AG09309 (cell line): ENCODE data around the gene EVPL.

Experiments
- DNase-seq: peaks from one replicate; pipeline ENCODE4 v3.0.0-alpha.2; 2010; ENCODE audit warnings: low read depth
- H3K4me3 ChIP-seq: 2 replicates; pipeline ENCODE4 v1.5.1; 2011; ENCODE audit warnings: mild to moderate bottlenecking, low read depth, low read length, moderate library complexity; ENCODE audit not compliant: control insufficient read depth
- TF ChIP-seq, protein P1 (sequence below): IDR thresholded peaks from 2 replicates; pipeline ENCODE4 v1.5.1; 2011; ENCODE audit warnings: mild to moderate bottlenecking, low read depth, low read length, inconsistent platforms; ENCODE audit not compliant: insufficient read depth, control insufficient read depth; ENCODE audit errors: missing control alignments

The EVPL gene

GRCh38 chr17:75959839-75960511 lies 67.1 kb downstream of the EVPL start:
- no peak for DNase-seq
- H3K4me3 ChIP-seq = no peak overlapping the region
- TF ChIP-seq, protein P1, sequence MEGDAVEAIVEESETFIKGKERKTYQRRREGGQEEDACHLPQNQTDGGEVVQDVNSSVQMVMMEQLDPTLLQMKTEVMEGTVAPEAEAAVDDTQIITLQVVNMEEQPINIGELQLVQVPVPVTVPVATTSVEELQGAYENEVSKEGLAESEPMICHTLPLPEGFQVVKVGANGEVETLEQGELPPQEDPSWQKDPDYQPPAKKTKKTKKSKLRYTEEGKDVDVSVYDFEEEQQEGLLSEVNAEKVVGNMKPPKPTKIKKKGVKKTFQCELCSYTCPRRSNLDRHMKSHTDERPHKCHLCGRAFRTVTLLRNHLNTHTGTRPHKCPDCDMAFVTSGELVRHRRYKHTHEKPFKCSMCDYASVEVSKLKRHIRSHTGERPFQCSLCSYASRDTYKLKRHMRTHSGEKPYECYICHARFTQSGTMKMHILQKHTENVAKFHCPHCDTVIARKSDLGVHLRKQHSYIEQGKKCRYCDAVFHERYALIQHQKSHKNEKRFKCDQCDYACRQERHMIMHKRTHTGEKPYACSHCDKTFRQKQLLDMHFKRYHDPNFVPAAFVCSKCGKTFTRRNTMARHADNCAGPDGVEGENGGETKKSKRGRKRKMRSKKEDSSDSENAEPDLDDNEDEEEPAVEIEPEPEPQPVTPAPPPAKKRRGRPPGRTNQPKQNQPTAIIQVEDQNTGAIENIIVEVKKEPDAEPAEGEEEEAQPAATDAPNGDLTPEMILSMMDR = no peak

DNA sequence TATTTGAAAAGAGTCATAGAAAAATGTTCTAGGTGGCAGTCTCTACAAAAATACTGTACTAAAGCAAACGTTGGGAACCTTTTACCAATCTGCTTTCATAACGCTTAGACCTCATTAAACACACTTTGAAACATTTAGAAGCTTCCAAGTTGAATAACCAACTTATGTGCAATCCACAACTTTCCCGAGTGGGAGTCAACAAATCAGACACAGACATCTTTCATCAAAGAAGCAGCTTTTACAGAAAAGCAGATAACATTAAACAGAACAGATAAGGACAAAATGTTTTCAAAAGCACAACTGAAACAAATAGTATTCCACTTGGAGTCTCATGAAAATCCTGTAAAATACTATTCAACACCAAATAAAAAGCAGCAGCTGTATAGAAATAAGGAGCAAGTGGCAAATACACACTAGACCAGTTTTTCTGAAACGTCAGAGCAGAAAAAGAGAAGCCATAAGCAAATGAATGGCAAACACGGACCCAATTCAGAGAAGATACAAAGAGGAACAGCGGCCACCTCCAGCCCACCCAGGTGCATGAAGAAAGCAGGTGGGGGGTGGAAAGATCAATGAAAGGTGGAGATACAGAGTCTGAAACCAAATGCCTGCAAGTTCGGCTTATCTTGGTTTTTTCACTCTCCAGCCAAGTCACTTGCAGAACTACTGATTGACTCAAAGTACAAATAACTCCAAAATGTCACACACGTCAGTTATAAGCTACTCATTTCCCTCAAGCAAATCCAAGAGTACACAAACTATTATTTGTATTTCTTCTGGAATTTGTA lies 67.9 kb downstream of the EVPL start:
- TF ChIP-seq, protein P1 = no peak
- H3K4me3 ChIP-seq = no peak overlapping the region
- no peak for DNase-seq
